NCI-H1417 treated with DMSO at 0.1 percent for 48 hours (cell line): Measurements from ENCODE around the gene LMF1.
"Not testable (repeated sequence)": the region's sequence is repeated elsewhere in the genome, so short reads cannot be mapped to it uniquely, and the experiment has no call there.

Source experiments
- DNase-seq: peaks from one replicate; lab custom pipeline; 2025; lab: John Stamatoyannopoulos, UW

LMF1 gene

GRCh38 chr16:893360-893759, 77.4 kb downstream of the LMF1 start:
- no peak for DNase-seq

- no peak for DNase-seq
Measured at GRCh38 chr16:892536-893255, 78.1 kb downstream of the LMF1 start.

- no peak for DNase-seq
Measured at GRCh38 chr16:892006-892405, 78.8 kb downstream of the LMF1 start.

GRCh38 chr16:891353-891740, 79.4 kb downstream of the LMF1 start:
- DNase-seq, result no peak

GRCh38 chr16:890716-891352, 80.0 kb downstream of the LMF1 start:
- DNase-seq, result no peak

- DNase-seq, result no peak
Measured at GRCh38 chr16:890217-890616, 80.6 kb downstream of the LMF1 start.

- no peak for DNase-seq
Measured at GRCh38 chr16:889586-889985, 81.2 kb downstream of the LMF1 start.

- no peak for DNase-seq
Measured at GRCh38 chr16:888901-889570, 81.7 kb downstream of the LMF1 start.

GRCh38 chr16:888456-888855, 82.3 kb downstream of the LMF1 start:
- DNase-seq, result not testable (repeated sequence)

- DNase-seq, result no peak
Measured at GRCh38 chr16:887846-888245, 82.9 kb downstream of the LMF1 start.

GRCh38 chr16:886802-887731, 83.7 kb downstream of the LMF1 start:
- no peak for DNase-seq

- DNase-seq, result no peak
Measured at GRCh38 chr16:886084-886543, 84.7 kb downstream of the LMF1 start.

- no peak for DNase-seq
Measured at GRCh38 chr16:885391-885790, 85.4 kb downstream of the LMF1 start.

GRCh38 chr16:884232-884631, 86.6 kb downstream of the LMF1 start:
- DNase-seq, result no peak

- no peak for DNase-seq
Measured at GRCh38 chr16:883781-884180, 87.0 kb downstream of the LMF1 start.

GRCh38 chr16:883340-883739, 87.4 kb downstream of the LMF1 start:
- no peak for DNase-seq

- DNase-seq, result not testable (repeated sequence)
Measured at GRCh38 chr16:882671-883070, 88.1 kb downstream of the LMF1 start.

- DNase-seq, result no peak
Measured at GRCh38 chr16:882256-882655, 88.5 kb downstream of the LMF1 start.

- DNase-seq, result no peak
Measured at GRCh38 chr16:881219-882097, 89.3 kb downstream of the LMF1 start.

GRCh38 chr16:880471-881171, 90.2 kb downstream of the LMF1 start:
- DNase-seq, result no peak
